ENCODE results near the gene ZNF451.

Gene ZNF451

DNA sequence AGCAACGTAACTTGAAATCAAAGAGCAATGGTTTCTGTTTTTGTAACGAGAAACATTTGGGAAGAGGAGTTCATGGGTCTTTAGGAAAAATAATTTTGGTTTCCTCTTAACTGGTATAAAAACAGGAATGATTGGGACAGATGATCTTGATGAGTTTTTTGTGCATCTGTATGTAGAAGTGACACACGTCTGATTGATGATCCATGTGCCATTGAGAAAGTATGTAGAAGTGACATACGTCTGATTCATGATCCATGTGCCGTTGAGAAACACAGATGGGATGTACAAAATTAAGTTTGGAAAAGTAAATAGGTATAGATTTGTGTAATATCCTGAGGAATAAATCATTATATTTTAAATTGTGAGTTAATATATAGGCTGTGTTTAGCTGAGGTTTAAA, 41.4 kb upstream of the ZNF451 start:
- no peak overlapping the region for H3K4me3 ChIP-seq (replicated peaks; ENCODE audit: insufficient read depth, low read length)
- no peak for TF ChIP-seq POLR2AphosphoS5 (IDR thresholded peaks at IDR 0.05; ENCODE audit: low read depth)
- no peak for TF ChIP-seq CTCF (IDR thresholded peaks at IDR 0.05; ENCODE audit: insufficient read depth, low read length)
- TF ChIP-seq GABPA (IDR thresholded peaks at IDR 0.05; ENCODE audit: low read depth): no peak
- no peak for TF ChIP-seq SPI1 (IDR thresholded peaks at IDR 0.05; ENCODE audit: borderline replicate concordance, low read depth)
- TF ChIP-seq REST (IDR thresholded peaks at IDR 0.05; ENCODE audit: insufficient replicate concordance, low read depth): no peak
- no peak overlapping the region for H3K27ac ChIP-seq (replicated peaks)
- H3K27me3 ChIP-seq (ENCODE audit: insufficient read depth, poor library complexity, severe bottlenecking): no peaks in the 10 kb centered on the region
- no peak for DNase-seq (ENCODE audit: low read depth in 1 of 2, low spot score in 1 of 2)

GRCh38 chr6:57063847-57064246, 26.1 kb upstream of the ZNF451 start:
- Histone ChIP-seq H3K27ac (replicated peaks) (no peak overlapping the region), H3K4me3 (replicated peaks; ENCODE audit: insufficient read depth, low read length) (no peak overlapping the region), H3K27me3 (ENCODE audit: insufficient read depth, poor library complexity, severe bottlenecking) (no peaks in the 10 kb centered on the region)
- no peak for DNase-seq (ENCODE audit: low read depth in 1 of 2, low spot score in 1 of 2)
- no peak for TF ChIP-seq GABPA (IDR thresholded peaks at IDR 0.05; ENCODE audit: low read depth)
- TF ChIP-seq CTCF (IDR thresholded peaks at IDR 0.05; ENCODE audit: insufficient read depth, low read length): no peak
- no peak for TF ChIP-seq REST (IDR thresholded peaks at IDR 0.05; ENCODE audit: insufficient replicate concordance, low read depth)
- no peak for TF ChIP-seq POLR2AphosphoS5 (IDR thresholded peaks at IDR 0.05; ENCODE audit: low read depth)
- TF ChIP-seq SPI1 (IDR thresholded peaks at IDR 0.05; ENCODE audit: borderline replicate concordance, low read depth): no peak

DNA sequence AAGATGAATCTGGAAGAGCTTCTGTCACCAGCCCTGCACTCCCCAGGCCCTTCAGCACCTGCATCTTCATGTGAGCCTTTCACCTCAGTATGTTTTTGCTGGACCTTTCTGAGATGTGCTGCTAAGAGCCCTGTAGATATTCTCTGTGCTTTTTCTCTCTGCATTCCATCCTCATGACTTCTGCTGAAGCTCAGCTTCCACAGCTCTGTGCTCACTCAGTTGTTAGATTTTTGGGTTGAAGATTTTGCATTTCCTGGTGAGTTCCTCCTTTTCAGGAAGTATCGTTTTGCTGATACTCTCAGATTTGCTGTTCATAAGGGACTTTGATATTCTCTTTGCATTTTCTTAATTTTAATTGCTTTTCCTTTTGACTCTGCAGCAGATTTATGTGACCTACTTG, 25.2 kb upstream of the ZNF451 start:
- DNase-seq (ENCODE audit: low read depth in 1 of 2, low spot score in 1 of 2): no peak
- Histone ChIP-seq H3K27me3 (ENCODE audit: insufficient read depth, poor library complexity, severe bottlenecking) (no peaks in the 10 kb centered on the region), H3K27ac (replicated peaks) (no peak overlapping the region), H3K4me3 (replicated peaks; ENCODE audit: insufficient read depth, low read length) (no peak overlapping the region)
- TF ChIP-seq SPI1 (IDR thresholded peaks at IDR 0.05; ENCODE audit: borderline replicate concordance, low read depth): no peak
- TF ChIP-seq POLR2AphosphoS5 (IDR thresholded peaks at IDR 0.05; ENCODE audit: low read depth): no peak
- TF ChIP-seq REST (IDR thresholded peaks at IDR 0.05; ENCODE audit: insufficient replicate concordance, low read depth): no peak
- no peak for TF ChIP-seq GABPA (IDR thresholded peaks at IDR 0.05; ENCODE audit: low read depth)

Data from HL-60 (cell line).